ENCODE results near the gene HS6ST2.

Gene HS6ST2

GRCh38 chrX:132613801-132614200 is 344.6 kb downstream of the HS6ST2 start:
- DNase-seq (ENCODE audit: low spot score), result no peak

GRCh38 chrX:132612821-132613564 is 345.4 kb downstream of the HS6ST2 start:
- DNase-seq (ENCODE audit: low spot score), result peak; percentile 27

GRCh38 chrX:132610536-132610935 is 347.9 kb downstream of the HS6ST2 start:
- DNase-seq (ENCODE audit: low spot score), result no peak

- no peak for DNase-seq (ENCODE audit: low spot score)
These were observed 349.0 kb downstream of the HS6ST2 start for GRCh38 chrX:132609362-132609848.

- DNase-seq (ENCODE audit: low spot score), result no peak
These were observed 354.6 kb downstream of the HS6ST2 start for GRCh38 chrX:132603700-132604286.

GRCh38 chrX:132602701-132603100 is 355.7 kb downstream of the HS6ST2 start:
- no peak for DNase-seq (ENCODE audit: low spot score)

- DNase-seq (ENCODE audit: low spot score), result no peak
These were observed 363.4 kb downstream of the HS6ST2 start for GRCh38 chrX:132594999-132595398.

GRCh38 chrX:132594129-132594528 is 364.3 kb downstream of the HS6ST2 start:
- DNase-seq (ENCODE audit: low spot score), result no peak

- peak; percentile 12 for DNase-seq (ENCODE audit: low spot score)
These were observed 365.5 kb downstream of the HS6ST2 start for GRCh38 chrX:132592880-132593279.

- no peak for DNase-seq (ENCODE audit: low spot score)
These were observed 366.6 kb downstream of the HS6ST2 start for GRCh38 chrX:132591719-132592275.

- no peak for DNase-seq (ENCODE audit: low spot score)
These were observed 367.9 kb downstream of the HS6ST2 start for GRCh38 chrX:132590350-132591026.

- DNase-seq (ENCODE audit: low spot score), result no peak
These were observed 373.5 kb downstream of the HS6ST2 start for GRCh38 chrX:132584936-132585335.

- no peak for DNase-seq (ENCODE audit: low spot score)
These were observed 381.5 kb downstream of the HS6ST2 start for GRCh38 chrX:132576939-132577338.

All from SW480 (cell line).